ENCODE data around the gene ADAMTS17.

Gene ADAMTS17

DNA sequence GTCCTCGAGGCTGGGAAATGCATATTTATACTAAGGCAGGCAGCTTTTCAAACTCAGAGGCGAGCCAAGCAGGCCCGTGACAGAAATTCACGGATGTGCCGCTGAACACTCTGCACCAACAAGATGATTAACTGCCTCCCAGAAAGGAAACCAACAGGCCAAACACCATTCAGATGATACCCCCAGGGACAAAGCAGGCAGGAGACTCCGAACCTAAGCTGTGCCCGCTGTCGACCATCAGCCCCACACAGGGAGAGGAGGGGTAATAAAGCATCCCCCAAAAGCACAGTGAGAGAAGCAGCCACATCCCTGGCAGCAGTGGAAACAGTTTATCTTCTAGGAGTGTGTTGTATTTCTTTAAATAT, 31.8 kb downstream of the ADAMTS17 start:
- Histone ChIP-seq H3K14ac (ENCODE audit: low read length) (no peak overlapping the region), H3K27me3 (ENCODE audit: insufficient read depth, low read length) (no peaks in the 10 kb centered on the region)

DNA sequence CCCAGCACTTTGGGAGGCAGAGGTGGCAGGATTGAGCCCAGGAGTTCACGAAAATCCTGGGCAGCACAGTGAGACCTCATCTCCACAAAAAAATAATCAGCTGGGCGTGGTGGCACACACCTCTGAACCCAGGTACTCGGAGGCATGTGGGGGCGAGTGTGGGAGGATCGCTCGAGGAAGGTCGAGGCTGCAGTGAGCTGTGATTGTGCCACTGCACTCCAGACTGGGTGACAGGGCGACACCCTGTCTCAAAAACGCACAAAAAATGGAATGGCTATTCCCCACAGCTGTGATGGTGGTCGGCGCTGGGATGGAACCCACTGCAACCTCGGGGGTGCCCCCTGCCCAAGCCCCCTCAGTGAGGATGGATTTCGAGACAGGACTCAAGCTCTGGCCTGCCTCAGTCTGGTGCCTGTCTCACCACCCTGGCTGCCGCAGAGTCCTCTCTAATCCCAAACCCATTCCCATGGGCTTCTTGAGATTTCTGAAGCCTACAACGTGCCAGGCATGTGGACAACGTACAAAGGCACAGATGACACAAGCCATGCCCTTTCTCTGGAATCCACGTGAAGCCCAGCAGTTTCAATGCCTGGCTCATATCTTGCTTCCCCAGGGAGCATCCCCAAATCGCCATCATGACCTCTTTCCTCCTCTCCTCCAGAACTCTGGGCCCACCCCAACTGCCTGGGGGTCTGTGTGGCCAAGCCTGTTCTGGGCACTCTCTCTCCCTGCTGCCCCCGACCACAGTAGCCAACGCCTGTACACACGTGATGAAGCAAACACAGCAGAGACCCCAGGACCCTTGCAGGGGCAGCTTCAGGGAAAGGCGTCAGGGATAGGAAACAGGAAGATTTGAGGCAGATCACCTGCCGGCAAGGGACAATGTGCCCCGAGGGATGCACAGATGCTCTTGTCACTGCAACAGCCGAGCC, 32.4 kb downstream of the ADAMTS17 start:
- Histone ChIP-seq H2AK5ac (ENCODE audit: low read length) (no peak overlapping the region), H2AFZ (ENCODE audit: insufficient read depth, low read length, poor library complexity) (no peak overlapping the region), H4K8ac (ENCODE audit: low read depth, low read length) (no peak overlapping the region), H3K4ac (ENCODE audit: low read depth, low read length) (no peak overlapping the region), H3K4me3 (ENCODE audit: low read depth, low read length) (no peak overlapping the region), H4K12ac (ENCODE audit: low read depth, low read length) (no peak overlapping the region), H3K27ac (ENCODE audit: low read depth, low read length) (no peak overlapping the region), H4K91ac (ENCODE audit: low read depth, low read length) (no peak overlapping the region), H3K9me3 (ENCODE audit: insufficient read depth, low read depth, low read length) (peaks cover 2% of the 10 kb centered on the region), H3K4me2 (ENCODE audit: low read length) (no peak overlapping the region), H3K14ac (ENCODE audit: low read length) (no peak overlapping the region), H2BK5ac (ENCODE audit: low read depth, low read length, poor library complexity) (no peak overlapping the region), H3K23ac (ENCODE audit: low read length) (no peak overlapping the region), H3K36me3 (ENCODE audit: control insufficient read depth in 1 of 2, insufficient read depth in 2 of 2, low read length in 2 of 2) (no peaks in the 10 kb centered on the region), H3K9ac (ENCODE audit: low read length) (no peak overlapping the region), H2BK120ac (ENCODE audit: insufficient read depth, low read length, poor library complexity) (no peak overlapping the region), H3K79me1 (ENCODE audit: low read length) (no peaks in the 10 kb centered on the region), H3K27me3 (ENCODE audit: insufficient read depth, low read length) (no peaks in the 10 kb centered on the region), H3K79me2 (ENCODE audit: control insufficient read depth, insufficient read depth, low read length, poor library complexity) (no peaks in the 10 kb centered on the region), H3K4me1 (ENCODE audit: control insufficient read depth in 1 of 2, insufficient read depth in 2 of 2, low read length in 2 of 2) (no peaks in the 10 kb centered on the region), H3K18ac (ENCODE audit: low read length) (no peak overlapping the region), H2BK12ac (ENCODE audit: low read length) (no peak overlapping the region)
- WGBS (ENCODE audit: extremely low coverage, insufficient coverage, insufficient read length) = no CpG with 5 or more reads among the region's 25 CpGs
- no peak for DNase-seq

More for the DNA sequence above, 31.8 kb downstream of the ADAMTS17 start:
- peaks cover 2% of the 10 kb centered on the region for H3K9me3 ChIP-seq (ENCODE audit: insufficient read depth, low read depth, low read length)
- no peak overlapping the region for H3K9ac ChIP-seq (ENCODE audit: low read length)
- H3K27ac ChIP-seq (ENCODE audit: low read depth, low read length) = no peak overlapping the region
- no peak for DNase-seq
- H3K4me2 ChIP-seq (ENCODE audit: low read length) = no peak overlapping the region
- no peak overlapping the region for H4K91ac ChIP-seq (ENCODE audit: low read depth, low read length)
- H4K8ac ChIP-seq (ENCODE audit: low read depth, low read length) = no peak overlapping the region
- no peak overlapping the region for H2BK5ac ChIP-seq (ENCODE audit: low read depth, low read length, poor library complexity)
- no CpG with 5 or more reads among the region's 8 CpGs for WGBS (ENCODE audit: extremely low coverage, insufficient coverage, insufficient read length)
- no peaks in the 10 kb centered on the region for H3K79me1 ChIP-seq (ENCODE audit: low read length)
- no peak overlapping the region for H3K23ac ChIP-seq (ENCODE audit: low read length)
- no peak overlapping the region for H2BK12ac ChIP-seq (ENCODE audit: low read length)
- no peak overlapping the region for H2BK120ac ChIP-seq (ENCODE audit: insufficient read depth, low read length, poor library complexity)
- H3K36me3 ChIP-seq (ENCODE audit: control insufficient read depth in 1 of 2, insufficient read depth in 2 of 2, low read length in 2 of 2) = no peaks in the 10 kb centered on the region
- H3K79me2 ChIP-seq (ENCODE audit: control insufficient read depth, insufficient read depth, low read length, poor library complexity) = no peaks in the 10 kb centered on the region
- no peak overlapping the region for H2AFZ ChIP-seq (ENCODE audit: insufficient read depth, low read length, poor library complexity)
- H4K12ac ChIP-seq (ENCODE audit: low read depth, low read length) = no peak overlapping the region
- H3K4ac ChIP-seq (ENCODE audit: low read depth, low read length) = no peak overlapping the region
- no peaks in the 10 kb centered on the region for H3K4me1 ChIP-seq (ENCODE audit: control insufficient read depth in 1 of 2, insufficient read depth in 2 of 2, low read length in 2 of 2)
- no peak overlapping the region for H3K18ac ChIP-seq (ENCODE audit: low read length)
- H2AK5ac ChIP-seq (ENCODE audit: low read length) = no peak overlapping the region
- no peak overlapping the region for H3K4me3 ChIP-seq (ENCODE audit: low read depth, low read length)

DNA sequence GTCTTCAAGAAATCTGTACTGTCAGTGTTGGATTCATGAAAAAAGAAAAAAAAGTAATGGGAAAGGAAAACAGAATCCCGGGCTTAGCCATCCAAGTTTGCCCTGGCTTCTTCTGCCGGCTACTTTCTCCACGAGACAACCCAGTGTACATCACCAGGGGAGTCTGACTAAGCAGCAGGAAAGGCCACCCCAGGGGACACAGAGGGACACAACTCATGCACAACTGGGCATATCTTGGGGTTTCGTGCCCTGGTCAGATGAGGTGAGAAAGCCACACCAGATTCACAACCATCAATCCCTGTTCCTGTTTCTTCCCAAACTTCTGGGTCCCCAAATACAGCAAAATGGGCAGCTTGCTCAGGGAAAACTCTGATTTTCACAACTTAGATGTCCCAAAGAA, 33.2 kb downstream of the ADAMTS17 start:
- no peak overlapping the region for H4K12ac ChIP-seq (ENCODE audit: low read depth, low read length)
- no peak overlapping the region for H2AK5ac ChIP-seq (ENCODE audit: low read length)
- no peak overlapping the region for H3K18ac ChIP-seq (ENCODE audit: low read length)
- H3K36me3 ChIP-seq (ENCODE audit: control insufficient read depth in 1 of 2, insufficient read depth in 2 of 2, low read length in 2 of 2) = no peaks in the 10 kb centered on the region
- no peak overlapping the region for H3K27ac ChIP-seq (ENCODE audit: low read depth, low read length)
- H2BK5ac ChIP-seq (ENCODE audit: low read depth, low read length, poor library complexity) = no peak overlapping the region
- no peak overlapping the region for H3K14ac ChIP-seq (ENCODE audit: low read length)
- no peaks in the 10 kb centered on the region for H3K79me1 ChIP-seq (ENCODE audit: low read length)
- peaks cover 2% of the 10 kb centered on the region for H3K9me3 ChIP-seq (ENCODE audit: insufficient read depth, low read depth, low read length)
- no peak overlapping the region for H3K4me2 ChIP-seq (ENCODE audit: low read length)
- H3K4me3 ChIP-seq (ENCODE audit: low read depth, low read length) = no peak overlapping the region
- no peaks in the 10 kb centered on the region for H3K79me2 ChIP-seq (ENCODE audit: control insufficient read depth, insufficient read depth, low read length, poor library complexity)
- no peak overlapping the region for H2BK12ac ChIP-seq (ENCODE audit: low read length)
- no peak overlapping the region for H3K9ac ChIP-seq (ENCODE audit: low read length)
- no CpG with 5 or more reads among the region's 4 CpGs for WGBS (ENCODE audit: extremely low coverage, insufficient coverage, insufficient read length)
- no peak overlapping the region for H2AFZ ChIP-seq (ENCODE audit: insufficient read depth, low read length, poor library complexity)
- H3K4me1 ChIP-seq (ENCODE audit: control insufficient read depth in 1 of 2, insufficient read depth in 2 of 2, low read length in 2 of 2) = no peaks in the 10 kb centered on the region
- no peaks in the 10 kb centered on the region for H3K27me3 ChIP-seq (ENCODE audit: insufficient read depth, low read length)
- H2BK120ac ChIP-seq (ENCODE audit: insufficient read depth, low read length, poor library complexity) = no peak overlapping the region
- H4K8ac ChIP-seq (ENCODE audit: low read depth, low read length) = no peak overlapping the region
- H4K91ac ChIP-seq (ENCODE audit: low read depth, low read length) = no peak overlapping the region
- H3K4ac ChIP-seq (ENCODE audit: low read depth, low read length) = no peak overlapping the region
- no peak overlapping the region for H3K23ac ChIP-seq (ENCODE audit: low read length)
- no peak for DNase-seq

DNA sequence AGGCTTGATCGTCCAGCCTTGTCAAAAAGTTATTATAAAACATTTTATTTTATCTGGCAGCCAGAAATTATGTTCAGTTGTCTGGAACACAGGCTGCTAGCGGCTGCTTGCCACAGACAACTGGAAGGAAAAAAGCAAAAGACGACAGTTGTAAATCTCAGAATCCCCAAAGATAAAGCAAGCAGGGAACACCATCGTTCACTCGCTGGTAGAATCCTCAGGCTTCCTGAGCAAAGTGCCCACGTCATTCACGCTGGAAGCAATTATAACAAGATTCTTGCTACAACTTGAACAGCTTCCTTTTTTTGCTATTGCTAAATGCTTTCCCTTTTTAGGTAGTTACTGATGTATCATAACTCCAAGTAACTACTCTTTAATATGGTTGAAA, 33.6 kb downstream of the ADAMTS17 start:
- Histone ChIP-seq H2AK5ac (ENCODE audit: low read length) (no peak overlapping the region), H2AFZ (ENCODE audit: insufficient read depth, low read length, poor library complexity) (no peak overlapping the region), H2BK120ac (ENCODE audit: insufficient read depth, low read length, poor library complexity) (no peak overlapping the region), H3K9ac (ENCODE audit: low read length) (no peak overlapping the region), H3K9me3 (ENCODE audit: insufficient read depth, low read depth, low read length) (peaks cover 2% of the 10 kb centered on the region), H2BK12ac (ENCODE audit: low read length) (no peak overlapping the region), H3K79me1 (ENCODE audit: low read length) (no peaks in the 10 kb centered on the region), H3K18ac (ENCODE audit: low read length) (no peak overlapping the region), H4K8ac (ENCODE audit: low read depth, low read length) (no peak overlapping the region), H3K79me2 (ENCODE audit: control insufficient read depth, insufficient read depth, low read length, poor library complexity) (no peaks in the 10 kb centered on the region), H3K14ac (ENCODE audit: low read length) (no peak overlapping the region), H3K36me3 (ENCODE audit: control insufficient read depth in 1 of 2, insufficient read depth in 2 of 2, low read length in 2 of 2) (no peaks in the 10 kb centered on the region), H3K4ac (ENCODE audit: low read depth, low read length) (no peak overlapping the region), H4K91ac (ENCODE audit: low read depth, low read length) (no peak overlapping the region), H2BK5ac (ENCODE audit: low read depth, low read length, poor library complexity) (no peak overlapping the region), H4K12ac (ENCODE audit: low read depth, low read length) (no peak overlapping the region), H3K4me3 (ENCODE audit: low read depth, low read length) (no peak overlapping the region), H3K4me1 (ENCODE audit: control insufficient read depth in 1 of 2, insufficient read depth in 2 of 2, low read length in 2 of 2) (no peaks in the 10 kb centered on the region), H3K23ac (ENCODE audit: low read length) (no peak overlapping the region), H3K27ac (ENCODE audit: low read depth, low read length) (no peak overlapping the region), H3K4me2 (ENCODE audit: low read length) (no peak overlapping the region), H3K27me3 (ENCODE audit: insufficient read depth, low read length) (no peaks in the 10 kb centered on the region)
- no CpG with 5 or more reads among the region's 7 CpGs for WGBS (ENCODE audit: extremely low coverage, insufficient coverage, insufficient read length)
- no peak for DNase-seq
